IPS-18c (cell line): ENCODE data around the gene TRAPPC12.
"Not testable (repeated sequence)": the region's sequence is repeated elsewhere in the genome, so short reads cannot be mapped to it uniquely, and the experiment has no call there.

Source experiments
- H3K4me3 ChIP-seq: 2 replicates; pipeline ENCODE4 v1.7.0; 2013; ENCODE audit warnings: low read depth, mild to moderate bottlenecking, low read length, moderate library complexity; ENCODE audit not compliant: insufficient read depth
- H3K9me3 ChIP-seq: one replicate; pipeline ENCODE4 v1.6.1; 2013; ENCODE audit warnings: mild to moderate bottlenecking, low read length, moderate library complexity; ENCODE audit not compliant: control insufficient read depth, insufficient read depth

The TRAPPC12 gene

DNA sequence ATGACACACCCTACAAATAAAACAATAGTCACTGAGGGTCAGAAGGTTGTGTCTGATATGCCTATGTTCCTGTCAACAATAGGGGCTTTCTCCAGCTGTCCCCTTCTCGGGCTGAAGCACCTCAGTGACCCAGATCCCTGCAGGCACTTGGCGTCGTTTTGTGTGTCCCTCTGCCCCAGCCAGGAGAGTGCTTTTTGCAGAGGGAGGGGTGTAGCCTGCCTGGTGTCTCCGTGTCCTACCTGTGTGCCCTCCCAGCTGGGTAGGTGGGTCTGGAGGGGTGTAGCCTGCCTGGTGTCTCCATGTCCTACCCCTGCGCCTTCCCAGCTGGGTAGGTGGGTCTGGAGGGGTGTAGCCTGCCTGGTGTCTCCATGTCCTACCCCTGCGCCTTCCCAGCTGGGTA lies 74.5 kb downstream of the TRAPPC12 start:
- H3K4me3 ChIP-seq, H3K9me3 ChIP-seq: not testable (repeated sequence)

GRCh38 chr2:3454802-3455201 lies 75.3 kb downstream of the TRAPPC12 start:
- Histone ChIP-seq H3K4me3 (no peak overlapping the region), H3K9me3 (no peaks in the 10 kb centered on the region)

DNA sequence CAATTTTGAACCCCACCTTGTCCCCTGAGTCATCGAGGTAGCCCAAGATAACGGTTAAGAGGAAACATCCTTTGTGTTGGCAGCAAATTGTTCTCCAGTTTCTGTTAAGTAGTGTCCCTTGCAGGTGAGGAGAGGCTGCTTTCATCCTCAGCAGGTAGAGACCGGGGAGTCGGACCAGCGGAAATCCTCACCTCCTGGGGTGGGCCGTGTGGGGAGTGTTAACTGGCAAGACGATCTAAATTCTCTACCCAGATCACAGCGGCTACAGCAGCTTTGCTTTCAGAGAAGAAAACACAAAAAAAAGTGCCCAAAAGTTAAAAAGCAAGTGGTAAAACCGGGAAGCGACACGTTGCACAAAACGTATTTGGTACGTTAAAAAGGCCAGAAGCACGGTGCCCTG lies 76.6 kb downstream of the TRAPPC12 start:
- no peaks in the 10 kb centered on the region for H3K9me3 ChIP-seq
- H3K4me3 ChIP-seq = no peak overlapping the region

- Histone ChIP-seq H3K9me3 (no peaks in the 10 kb centered on the region), H3K4me3 (no peak overlapping the region)
These were observed 78.3 kb downstream of the TRAPPC12 start for GRCh38 chr2:3457524-3458395.

DNA sequence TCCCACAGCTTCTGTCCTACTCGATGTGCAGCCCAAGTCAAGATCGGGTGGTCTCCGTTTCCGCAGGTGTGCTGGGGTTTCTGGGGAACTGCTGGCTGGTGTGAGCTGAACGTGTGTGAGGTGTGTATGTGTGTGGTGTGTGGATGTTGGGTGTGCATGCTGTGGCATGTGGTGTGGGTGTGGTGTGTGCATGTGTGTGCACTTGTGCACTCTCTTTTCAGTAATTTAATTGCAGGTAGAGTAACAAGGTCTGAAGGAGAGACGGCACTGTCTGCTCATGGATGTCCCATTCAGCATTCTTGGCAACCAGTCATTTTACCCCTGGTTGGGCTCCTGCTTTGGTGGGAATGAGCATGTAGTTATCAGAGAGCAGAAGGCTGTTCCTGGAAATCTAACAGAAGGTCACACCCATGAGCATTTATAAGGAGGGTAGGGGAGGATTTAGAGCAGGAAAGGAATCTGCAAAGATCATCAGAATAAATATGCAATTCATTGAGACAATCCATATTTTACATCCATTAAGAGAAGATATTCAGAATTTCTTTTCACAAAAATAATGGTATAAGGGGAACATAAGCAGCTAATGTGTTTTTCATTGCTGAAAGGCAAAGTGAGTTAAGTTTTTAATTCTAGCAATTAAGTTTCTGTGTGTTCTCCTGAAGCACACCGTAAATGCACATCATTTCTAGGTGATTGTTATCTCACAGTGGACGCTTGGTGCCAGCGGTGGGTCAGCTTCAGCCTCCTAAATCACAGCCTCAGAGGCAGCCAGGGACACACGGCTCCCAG lies 79.1 kb downstream of the TRAPPC12 start:
- no peaks in the 10 kb centered on the region for H3K9me3 ChIP-seq

GRCh38 chr2:3459185-3460015 lies 79.9 kb downstream of the TRAPPC12 start:
- H3K4me3 ChIP-seq = no peak overlapping the region
- H3K9me3 ChIP-seq = no peaks in the 10 kb centered on the region

More for the DNA sequence above, 79.1 kb downstream of the TRAPPC12 start:
- H3K4me3 ChIP-seq = no peak overlapping the region

DNA sequence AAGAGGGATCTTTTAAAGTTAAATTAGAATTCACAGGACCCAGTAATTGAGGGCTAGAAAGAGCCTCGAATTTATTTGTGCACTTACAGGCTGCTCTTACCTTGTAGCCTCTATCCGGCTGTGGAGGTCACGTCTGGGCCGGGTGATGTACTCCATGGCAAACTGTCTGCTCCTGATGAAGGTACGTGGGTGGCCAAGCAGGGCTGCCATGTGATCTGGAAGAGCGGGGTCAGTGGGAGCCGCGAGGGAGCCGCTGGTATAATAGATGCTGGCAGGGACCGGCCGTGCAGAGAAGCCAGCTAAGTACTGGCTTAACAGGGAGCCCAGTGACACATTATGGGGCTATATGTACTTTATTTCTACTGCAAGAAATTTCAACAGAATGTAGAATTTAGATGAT lies 80.7 kb downstream of the TRAPPC12 start:
- H3K4me3 ChIP-seq = no peak overlapping the region
- no peaks in the 10 kb centered on the region for H3K9me3 ChIP-seq

GRCh38 chr2:3460831-3461800 lies 81.6 kb downstream of the TRAPPC12 start:
- Histone ChIP-seq H3K4me3 (no peak overlapping the region), H3K9me3 (no peaks in the 10 kb centered on the region)

GRCh38 chr2:3461801-3462492 lies 82.5 kb downstream of the TRAPPC12 start:
- H3K4me3 ChIP-seq = no peak overlapping the region
- no peaks in the 10 kb centered on the region for H3K9me3 ChIP-seq

DNA sequence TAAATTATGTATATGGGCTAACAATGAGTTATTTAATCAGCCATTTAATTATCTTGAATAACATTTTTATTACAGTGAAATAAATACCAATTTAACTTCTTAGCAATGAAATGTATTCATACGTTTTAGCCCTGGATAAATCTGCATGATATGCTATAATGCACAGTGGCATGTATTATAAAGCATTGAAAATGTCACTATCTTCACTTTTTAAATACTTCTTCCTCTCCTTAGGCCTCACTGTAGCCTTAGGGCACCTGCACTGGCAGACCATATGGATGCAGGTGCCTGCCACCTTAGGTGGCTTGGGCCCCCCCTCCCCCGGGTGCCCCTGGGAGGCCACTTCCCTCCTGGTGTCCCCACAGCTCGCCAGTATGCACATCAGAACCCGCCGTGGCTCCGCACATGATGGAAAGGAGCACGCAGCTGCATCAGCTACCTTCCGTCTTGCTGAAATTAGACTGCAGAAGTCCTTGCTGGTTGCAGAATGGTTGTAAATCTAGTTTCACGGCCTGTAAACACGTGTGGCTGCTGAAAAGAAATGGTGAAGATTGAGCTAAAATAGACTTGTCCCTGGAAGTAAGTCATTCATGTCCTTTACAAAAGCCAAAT lies 83.1 kb downstream of the TRAPPC12 start:
- Histone ChIP-seq H3K9me3 (no peaks in the 10 kb centered on the region), H3K4me3 (no peak overlapping the region)

GRCh38 chr2:3463186-3463835 lies 83.8 kb downstream of the TRAPPC12 start:
- no peak overlapping the region for H3K4me3 ChIP-seq
- no peaks in the 10 kb centered on the region for H3K9me3 ChIP-seq

DNA sequence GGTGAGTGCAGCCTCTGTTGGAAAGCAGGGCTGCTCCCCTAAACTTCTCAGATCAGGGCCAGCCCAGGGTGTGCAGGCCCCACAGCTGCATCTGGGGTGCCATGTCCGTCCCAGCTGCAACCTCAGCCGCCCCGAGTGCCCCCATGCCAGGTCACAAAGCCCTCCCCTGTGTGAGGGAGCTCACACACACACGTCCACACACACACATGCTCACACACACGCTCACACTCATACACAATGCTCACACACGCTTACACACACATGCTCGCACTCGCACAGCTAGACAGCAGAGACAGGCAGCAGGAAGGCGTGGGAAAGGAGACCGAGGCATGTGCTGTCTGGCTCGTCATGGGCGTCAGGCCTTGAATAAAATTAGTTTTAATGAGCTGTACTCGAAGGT lies 84.5 kb downstream of the TRAPPC12 start:
- Histone ChIP-seq H3K9me3 (no peaks in the 10 kb centered on the region), H3K4me3 (no peak overlapping the region)

DNA sequence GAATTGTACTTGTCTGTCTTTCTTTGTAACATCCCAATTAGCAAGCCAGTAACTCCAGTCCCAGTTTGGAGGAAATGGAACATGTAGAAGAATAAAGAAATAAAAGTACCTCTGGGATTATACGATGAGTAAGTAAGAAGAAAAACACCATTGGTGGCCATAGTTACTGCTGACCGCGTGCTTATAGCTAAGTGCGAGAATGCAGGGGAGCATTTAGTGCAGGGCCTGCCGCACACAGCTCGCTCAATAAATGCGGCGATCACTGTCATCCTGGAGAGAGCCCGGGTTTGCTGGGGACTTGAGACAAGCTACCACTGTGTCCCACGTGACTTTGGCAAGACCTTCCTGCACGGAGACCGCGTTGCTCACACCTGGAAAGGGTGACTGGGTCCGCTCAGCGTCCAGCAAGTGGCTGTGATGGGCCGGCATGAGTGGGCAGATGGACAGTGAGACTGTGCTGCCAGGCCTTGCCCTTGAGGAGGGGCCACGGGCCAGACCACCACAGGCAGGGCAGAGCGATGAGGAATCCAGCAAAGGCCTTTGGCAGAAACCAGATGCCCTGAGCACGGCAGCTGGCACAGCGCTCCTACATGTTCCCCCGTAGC lies 85.0 kb downstream of the TRAPPC12 start:
- Histone ChIP-seq H3K4me3 (no peak overlapping the region), H3K9me3 (no peaks in the 10 kb centered on the region)

DNA sequence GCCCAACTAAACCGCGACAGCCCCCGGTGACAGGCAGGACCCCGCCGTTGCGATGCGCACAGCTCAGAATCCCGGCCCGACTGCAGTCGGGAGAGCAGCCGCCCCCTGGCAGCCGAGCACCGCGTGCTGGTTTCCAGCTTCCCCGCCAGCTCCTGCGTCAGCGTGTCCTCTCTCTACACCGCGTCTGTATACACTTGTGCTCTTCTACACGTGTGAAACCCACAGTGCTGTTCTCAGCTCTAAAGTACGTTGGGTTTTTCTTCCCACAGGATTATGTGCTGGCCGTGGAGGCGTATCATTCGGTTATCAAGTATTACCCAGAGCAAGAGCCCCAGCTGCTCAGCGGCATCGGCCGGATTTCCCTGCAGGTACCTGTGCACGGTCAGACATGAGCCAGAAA lies 85.8 kb downstream of the TRAPPC12 start:
- H3K4me3 ChIP-seq = no peak overlapping the region

More for the DNA sequence above, 85.8 kb downstream of the TRAPPC12 start:
- no peaks in the 10 kb centered on the region for H3K9me3 ChIP-seq
